SH-SY5Y (cell line): ENCODE results near the gene CCDC93.

Experiments used
- GATA2 ChIP-seq: IDR thresholded peaks from 2 replicates; pipeline ENCODE4 v1.6.1; 2011; ENCODE audit warnings: mild to moderate bottlenecking, low read depth, low read length
- GATA3 ChIP-seq: IDR thresholded peaks from 2 replicates; pipeline ENCODE4 v1.6.1; 2011; ENCODE audit warnings: low read depth, mild to moderate bottlenecking, low read length, moderate library complexity

- TF ChIP-seq GATA2: no peak
- TF ChIP-seq GATA3: no peak
These were observed 73.4 kb downstream of the CCDC93 start for GRCh38 chr2:117940436-117940835.
